A549 treated with ZK216348 at 1 μM for 4 hours (cell line): Measurements from ENCODE around the gene PTPRE. TPM values are rescaled to one million over a fixed set of nuclear protein-coding genes. Genes with fewer than 3 reads are reported as not detected.

Experiments used
- total RNA-seq: library from RNA; stranded (reverse); fragments of 200-300 nt; extraction: Qiagen RNA extraction; gene quantifications from 5 replicates; pipeline ENCODE4 v1.2.3, GENCODE V29; 2022; ENCODE audit warnings: low read depth

Gene PTPRE
- 2.5 to 5.5 TPM (median 4.0 TPM) in 5 replicates for total RNA-seq

GRCh38 chr10:127906548-127907377, at the start of gene PTPRE:
TSS of gene PTPRE (plus strand) at chr10:127907103. CDS start at chr10:128040882, 133,779 bp downstream.

GRCh38 chr10:127892743-127893142, 14.2 kb upstream of the PTPRE start, which contains the start of gene CLRN3:
TSS of gene CLRN3 (minus strand) at chr10:127892941. CDS start at chr10:127892784, 157 bp downstream.

GRCh38 chr10:128125944-128126764, 219.3 kb downstream of the PTPRE start, which contains the start of gene MKI67:
TSS of gene MKI67 (minus strand) at chr10:128126423. CDS start at chr10:128125667, 756 bp downstream.

Other genes starting within 250 kb of the PTPRE start
- gene FOXI2, start 169.9 kb upstream of the PTPRE start, total RNA-seq = not detected in 5 replicates
- not detected in 5 replicates for gene CLRN3, start 14.2 kb upstream of the PTPRE start, total RNA-seq
- gene MKI67, start 219.3 kb downstream of the PTPRE start, total RNA-seq = 65.0 to 72.3 TPM (median 70.8 TPM) in 5 replicates